Hepatocyte (in vitro differentiated cells): Measurements from ENCODE around the gene PHKB.

Source experiments
- EZH2 ChIP-seq: fragments of 200-600 bp; sonication (generic); IDR thresholded peaks from 2 replicates; pipeline ENCODE4 v1.6.1; 2016; ENCODE audit warnings: antibody characterized with exemption, mild to moderate bottlenecking, borderline replicate concordance
- EZH2phosphoT487 ChIP-seq: fragments of 200-600 bp; sonication (generic); IDR thresholded peaks from one replicate; pipeline ENCODE4 v1.6.1; 2018; ENCODE audit warnings: antibody characterized with exemption, mild to moderate bottlenecking, low read depth, moderate library complexity; ENCODE audit not compliant: unreplicated experiment, severe bottlenecking
- TF ChIP-seq, protein P1 (sequence below): fragments of 200-600 bp; sonication (generic); IDR thresholded peaks from 2 replicates; pipeline ENCODE4 v1.5.1; 2016; ENCODE audit warnings: antibody characterized with exemption, mild to moderate bottlenecking; ENCODE audit not compliant: poor library complexity

DNA sequence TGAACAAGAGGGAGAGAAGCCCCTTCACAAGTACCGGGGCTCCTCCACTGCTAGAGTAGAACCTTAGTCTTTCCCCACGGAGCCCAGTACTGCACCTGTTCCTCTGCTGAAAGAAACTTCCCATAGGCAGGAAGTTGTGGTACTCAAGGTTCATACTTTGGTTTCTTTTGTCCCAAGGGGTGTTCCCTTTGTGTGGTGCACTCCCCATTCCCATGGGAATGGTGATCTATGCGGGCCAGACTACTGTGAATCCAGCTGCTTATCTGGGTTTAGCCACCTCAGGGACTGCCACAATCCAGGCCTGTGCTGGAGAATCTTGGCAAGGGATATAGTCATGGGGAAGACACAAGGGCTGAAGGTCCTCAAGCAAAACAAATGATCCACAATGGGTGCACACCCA, 110.6 kb downstream of the PHKB start:
- TF ChIP-seq, protein P1, sequence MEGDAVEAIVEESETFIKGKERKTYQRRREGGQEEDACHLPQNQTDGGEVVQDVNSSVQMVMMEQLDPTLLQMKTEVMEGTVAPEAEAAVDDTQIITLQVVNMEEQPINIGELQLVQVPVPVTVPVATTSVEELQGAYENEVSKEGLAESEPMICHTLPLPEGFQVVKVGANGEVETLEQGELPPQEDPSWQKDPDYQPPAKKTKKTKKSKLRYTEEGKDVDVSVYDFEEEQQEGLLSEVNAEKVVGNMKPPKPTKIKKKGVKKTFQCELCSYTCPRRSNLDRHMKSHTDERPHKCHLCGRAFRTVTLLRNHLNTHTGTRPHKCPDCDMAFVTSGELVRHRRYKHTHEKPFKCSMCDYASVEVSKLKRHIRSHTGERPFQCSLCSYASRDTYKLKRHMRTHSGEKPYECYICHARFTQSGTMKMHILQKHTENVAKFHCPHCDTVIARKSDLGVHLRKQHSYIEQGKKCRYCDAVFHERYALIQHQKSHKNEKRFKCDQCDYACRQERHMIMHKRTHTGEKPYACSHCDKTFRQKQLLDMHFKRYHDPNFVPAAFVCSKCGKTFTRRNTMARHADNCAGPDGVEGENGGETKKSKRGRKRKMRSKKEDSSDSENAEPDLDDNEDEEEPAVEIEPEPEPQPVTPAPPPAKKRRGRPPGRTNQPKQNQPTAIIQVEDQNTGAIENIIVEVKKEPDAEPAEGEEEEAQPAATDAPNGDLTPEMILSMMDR, result no peak
- TF ChIP-seq EZH2phosphoT487 (no peak), EZH2 (no peak)
